ENCODE measurements around the gene SND1. TPM values are rescaled to one million over a fixed set of nuclear protein-coding genes. Genes with fewer than 3 reads are reported as not detected.

SND1 gene
- total and polyA plus RNA-seq, 2 donors (not counting 3 experiments of a cell fraction or from before 2014, with no cell fraction given): 116 to 249 TPM

DNA sequence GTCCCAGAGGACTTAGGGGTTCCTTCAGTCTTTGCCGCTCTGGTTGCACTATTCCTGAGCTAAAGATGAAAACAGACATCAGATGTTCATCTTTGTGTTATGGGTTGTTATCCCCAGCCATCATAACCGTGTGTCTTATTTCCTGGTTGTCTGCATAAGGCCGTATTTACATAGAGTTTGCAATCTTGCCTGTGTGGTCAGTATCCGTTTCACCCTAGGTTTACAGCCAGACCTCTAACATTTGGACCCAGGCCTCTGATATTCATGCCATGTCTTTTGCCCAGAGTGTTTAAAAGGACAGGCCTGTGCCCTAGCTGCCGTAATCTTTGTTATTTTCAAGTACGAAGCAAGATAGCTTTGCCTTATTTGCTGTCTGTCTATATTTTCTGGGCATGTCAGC, 352.6 kb downstream of the SND1 start:
- Histone ChIP-seq H3K4me2 (ENCODE audit: insufficient read depth, low read length) (no peak overlapping the region), H3K9ac (replicated peaks; ENCODE audit: extremely low read depth, insufficient read depth, low read length) (no peak overlapping the region), H3K9me1 (replicated peaks; ENCODE audit: control insufficient read depth, extremely low read depth, insufficient read depth, low read length) (no peaks in the 10 kb centered on the region), H3K36me3 (ENCODE audit: control insufficient read depth in 2 of 2, extremely low read depth in 1 of 2, insufficient read depth in 2 of 2, low read length in 2 of 2) (peaks cover 2% of the 10 kb centered on the region in 2 experiments), H4K20me1 (replicated peaks; ENCODE audit: control insufficient read depth, extremely low read depth, insufficient read depth, low read length) (no peaks in the 10 kb centered on the region), H3K27me3 (ENCODE audit: control insufficient read depth in 2 of 2, insufficient read depth in 2 of 2, low read length in 2 of 2) (no peaks in the 10 kb centered on the region), H3K9me3 (replicated peaks; ENCODE audit: control insufficient read depth, insufficient read depth, low read length) (no peaks in the 10 kb centered on the region), H2AFZ (ENCODE audit: low read depth, low read length) (no peak overlapping the region), H3K79me2 (ENCODE audit: control insufficient read depth, insufficient read depth, low read length) (no peaks in the 10 kb centered on the region), H3K4me3 (replicated peaks in 1 of 3; ENCODE audit: insufficient read depth in 1 of 3, low read depth in 1 of 3, low read length in 3 of 3) (no peak overlapping the region), H3K4me1 (ENCODE audit: control insufficient read depth, extremely low read depth, insufficient read depth, low read length) (no peaks in the 10 kb centered on the region), H3K27ac (ENCODE audit: insufficient read depth, low read depth, low read length) (no peak overlapping the region)
- dilution Hi-C loops (cut with MboI; ENCODE audit: extremely low pct_ligation_motif_present, low sequenced_read_pairs) (no loop called here), intact Hi-C loops (cut with micrococcal nuclease) (no loop called here)
- no peak for FAIRE-seq
- ChIA-PET CTCF (interaction anchor here (1.0 kb wide), 1 partner anchor 22 kb away, joined by 3 read pairs; no protein-coding TSS in a partner anchor), POLR2A (no interaction called here)
- DNase-seq (ENCODE audit: low read depth, low spot score): no peak
- TF ChIP-seq, protein P1, sequence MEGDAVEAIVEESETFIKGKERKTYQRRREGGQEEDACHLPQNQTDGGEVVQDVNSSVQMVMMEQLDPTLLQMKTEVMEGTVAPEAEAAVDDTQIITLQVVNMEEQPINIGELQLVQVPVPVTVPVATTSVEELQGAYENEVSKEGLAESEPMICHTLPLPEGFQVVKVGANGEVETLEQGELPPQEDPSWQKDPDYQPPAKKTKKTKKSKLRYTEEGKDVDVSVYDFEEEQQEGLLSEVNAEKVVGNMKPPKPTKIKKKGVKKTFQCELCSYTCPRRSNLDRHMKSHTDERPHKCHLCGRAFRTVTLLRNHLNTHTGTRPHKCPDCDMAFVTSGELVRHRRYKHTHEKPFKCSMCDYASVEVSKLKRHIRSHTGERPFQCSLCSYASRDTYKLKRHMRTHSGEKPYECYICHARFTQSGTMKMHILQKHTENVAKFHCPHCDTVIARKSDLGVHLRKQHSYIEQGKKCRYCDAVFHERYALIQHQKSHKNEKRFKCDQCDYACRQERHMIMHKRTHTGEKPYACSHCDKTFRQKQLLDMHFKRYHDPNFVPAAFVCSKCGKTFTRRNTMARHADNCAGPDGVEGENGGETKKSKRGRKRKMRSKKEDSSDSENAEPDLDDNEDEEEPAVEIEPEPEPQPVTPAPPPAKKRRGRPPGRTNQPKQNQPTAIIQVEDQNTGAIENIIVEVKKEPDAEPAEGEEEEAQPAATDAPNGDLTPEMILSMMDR (IDR thresholded peaks at IDR 0.05; ENCODE audit: extremely low read depth in 1 of 2, insufficient read depth in 1 of 2, low read depth in 1 of 2, low read length in 2 of 2): no peak
- TF ChIP-seq POLR2A (IDR thresholded peaks at IDR 0.05; ENCODE audit: low read depth, low read length) (no peak), FOS (IDR thresholded peaks at IDR 0.05; ENCODE audit: borderline replicate concordance, insufficient read depth, low read length) (no peak), EZH2 (IDR thresholded peaks at IDR 0.05; ENCODE audit: borderline replicate concordance, low read depth, low read length, severe bottlenecking) (no peak), MYC (IDR thresholded peaks at IDR 0.05; ENCODE audit: low read depth, low read length) (no peak), JUN (IDR thresholded peaks at IDR 0.05; ENCODE audit: borderline replicate concordance, insufficient read depth, insufficient read length, low read depth) (no peak), POLR2AphosphoS5 (IDR thresholded peaks at IDR 0.05; ENCODE audit: insufficient read depth, low read depth, low read length) (no peak), GATA2 (IDR thresholded peaks at IDR 0.05; ENCODE audit: insufficient read depth, insufficient read length, low read depth, low read length) (no peak)
- TF ChIP-seq, protein P2, sequence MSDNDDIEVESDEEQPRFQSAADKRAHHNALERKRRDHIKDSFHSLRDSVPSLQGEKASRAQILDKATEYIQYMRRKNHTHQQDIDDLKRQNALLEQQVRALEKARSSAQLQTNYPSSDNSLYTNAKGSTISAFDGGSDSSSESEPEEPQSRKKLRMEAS (IDR thresholded peaks at IDR 0.05; ENCODE audit: insufficient read depth, insufficient read length): no peak
- BruUV-seq (replicated peaks): no TSS peak

Data from endothelial cell of umbilical vein (primary cell).